Prostate gland (tissue), 2 donors: ENCODE data around the gene KCNAB1. TPM values are rescaled to one million over a fixed set of nuclear protein-coding genes. Genes with fewer than 3 reads are reported as not detected.

Experiments used
- DNase-seq: peaks from one replicate; pipeline ENCODE4 v3.0.0-alpha.2; 2019; ENCODE audit warnings: low spot score
- H3K27ac ChIP-seq, 2 donors: fragments of 200-600 bp; sonication (generic); 2 replicates each; pipeline ENCODE4 v1.5.1; 2017 to 2019
- H3K27me3 ChIP-seq: fragments of 200-600 bp; sonication (generic); replicated peaks from 2 replicates; pipeline ENCODE4 v1.5.1; 2019; ENCODE audit not compliant: insufficient read depth
- H3K36me3 ChIP-seq, 2 donors: fragments of 200-600 bp; sonication (generic); 1 replicate in 1 of 2; 2 replicates in 1 of 2; pipeline versions ENCODE4 v1.5.1 to v1.8.1; 2017 to 2019
- H3K4me1 ChIP-seq: fragments of 200-600 bp; sonication (generic); replicated peaks from 2 replicates; pipeline ENCODE4 v1.5.1; 2019
- H3K4me3 ChIP-seq, 2 donors: fragments of 200-600 bp; sonication (generic); 2 replicates each; pipeline ENCODE4 v1.5.1; 2017 to 2019
- H3K9me3 ChIP-seq: fragments of 200-600 bp; sonication (generic); 2 replicates; pipeline ENCODE4 v1.5.1; 2017
- CTCF ChIP-seq, 4 experiments: fragments of 200-600 bp in 2 of 4; fragments of 450-650 bp in 2 of 4; sonication (generic) in 2 of 4; IDR thresholded peaks; 1 replicate in 3 of 4; 2 replicates in 1 of 4; pipeline ENCODE4 v1.5.1; 2016 to 2019; ENCODE audit warnings: antibody characterized with exemption in 4 of 4, mild to moderate bottlenecking in 2 of 4, moderate library complexity in 2 of 4
- POLR2A ChIP-seq: fragments of 450-650 bp; IDR thresholded peaks from one replicate; pipeline ENCODE4 v1.6.1; 2016; ENCODE audit warnings: antibody characterized with exemption, mild to moderate bottlenecking
- POLR2AphosphoS5 ChIP-seq: sonication (generic); formaldehyde crosslinking; IDR thresholded peaks from one replicate; pipeline ENCODE4 v1.6.1; 2017; ENCODE audit warnings: antibody characterized with exemption
- WGBS: methylation state at CpG from one replicate; pipeline ENCODE4 v1.1.5; 2018; 5-methylcytosine and 5-hydroxymethylcytosine counted together
- intact Hi-C: fragments of 100-400 bp; cut with DNase I; formaldehyde crosslinking; loops from one replicate; pipeline ENCODE4 v1.14.2; 2022
- total RNA-seq, 2 donors: library from RNA; depleted of rRNA; stranded (reverse); fragments of >200 nt; gene quantifications; one replicate each; pipeline ENCODE4 v1.1.0, GENCODE V29; 2016

KCNAB1 gene
- total RNA-seq, 2 donors from 2014 or later = 5.2 to 9.5 TPM

- Histone ChIP-seq H3K27me3 (no peaks in the 10 kb centered on the region), H3K4me1 (no peaks in the 10 kb centered on the region), H3K4me3 (no peak overlapping the region), H3K36me3 (no peaks in the 10 kb centered on the region), H3K27ac (no peak overlapping the region), H3K9me3 (no peaks in the 10 kb centered on the region)
- WGBS = 84% methylated on average over 4 of the region's 4 CpGs
- no peak for DNase-seq
- TF ChIP-seq POLR2A (no peak), CTCF (IDR thresholded peaks at IDR 0.05) (no peak)
- intact Hi-C loops = no loop called here
Observed at GRCh38 chr3:156413293-156413892, 293.0 kb downstream of the KCNAB1 start.

GRCh38 chr3:156416846-156417558, 296.6 kb downstream of the KCNAB1 start:
- intact Hi-C loops = no loop called here
- no peak overlapping the region for H3K4me3 ChIP-seq
- DNase-seq = no peak
- H3K27me3 ChIP-seq = no peaks in the 10 kb centered on the region
- WGBS = 79% methylated on average over 3 of the region's 3 CpGs
- no peaks in the 10 kb centered on the region for H3K9me3 ChIP-seq
- H3K36me3 ChIP-seq = no peaks in the 10 kb centered on the region
- no peaks in the 10 kb centered on the region for H3K4me1 ChIP-seq
- no peak for TF ChIP-seq POLR2A
- TF ChIP-seq POLR2AphosphoS5 = no peak
- TF ChIP-seq CTCF (IDR thresholded peaks at IDR 0.05) = no peak
- H3K27ac ChIP-seq = no peak overlapping the region

- intact Hi-C loops = no loop called here
Observed at GRCh38 chr3:156417559-156418132, 297.3 kb downstream of the KCNAB1 start.

GRCh38 chr3:156418428-156418827, 298.1 kb downstream of the KCNAB1 start:
- Histone ChIP-seq H3K27me3 (no peaks in the 10 kb centered on the region), H3K27ac (no peak overlapping the region), H3K36me3 (no peaks in the 10 kb centered on the region), H3K4me3 (no peak overlapping the region), H3K9me3 (no peaks in the 10 kb centered on the region), H3K4me1 (no peaks in the 10 kb centered on the region)
- 80% methylated on average over 2 of the region's 2 CpGs for WGBS
- no peak for DNase-seq
- intact Hi-C loops = no loop called here
- TF ChIP-seq POLR2A (no peak), CTCF (IDR thresholded peaks at IDR 0.05) (no peak), POLR2AphosphoS5 (no peak)

More at GRCh38 chr3:156417559-156418132, 297.3 kb downstream of the KCNAB1 start:
- H3K4me1 ChIP-seq = no peaks in the 10 kb centered on the region
- 80% methylated on average over 4 of the region's 4 CpGs for WGBS
- DNase-seq = no peak
- no peak overlapping the region for H3K27ac ChIP-seq
- H3K27me3 ChIP-seq = no peaks in the 10 kb centered on the region
- no peaks in the 10 kb centered on the region for H3K36me3 ChIP-seq
- H3K4me3 ChIP-seq = no peak overlapping the region
- TF ChIP-seq CTCF (IDR thresholded peaks at IDR 0.05) = no peak
- no peak for TF ChIP-seq POLR2A
- TF ChIP-seq POLR2AphosphoS5 = no peak
- H3K9me3 ChIP-seq = no peaks in the 10 kb centered on the region

- H3K9me3 ChIP-seq = no peaks in the 10 kb centered on the region
- TF ChIP-seq POLR2A (no peak), POLR2AphosphoS5 (no peak), CTCF (IDR thresholded peaks at IDR 0.05) (no peak)
- no peaks in the 10 kb centered on the region for H3K4me1 ChIP-seq
- 73% methylated on average over 4 of the region's 4 CpGs for WGBS
- no peak overlapping the region for H3K27ac ChIP-seq
- no peak for DNase-seq
- no peaks in the 10 kb centered on the region for H3K36me3 ChIP-seq
- H3K4me3 ChIP-seq = no peak overlapping the region
- H3K27me3 ChIP-seq = no peaks in the 10 kb centered on the region
- intact Hi-C loops = no loop called here
Observed at GRCh38 chr3:156421534-156421933, 301.2 kb downstream of the KCNAB1 start.
